Activated CD4-positive, alpha-beta memory T cell treated with anti-CD3 and anti-CD28 coated beads, Interleukin-2, amount 10 ng/mL, durations not matched to agents 7 days and 5 days (primary cell): Measurements from ENCODE around the gene ZNF700. TPM values are rescaled to one million over a fixed set of nuclear protein-coding genes. Genes with fewer than 3 reads are reported as not detected.
"Not testable (repeated sequence)": the region's sequence is repeated elsewhere in the genome, so short reads cannot be mapped to it uniquely, and the experiment has no call there.

ENCODE experiments used
- CTCF ChIA-PET: fragments of 350-600 bp; sonication (Branson Sonifier 250); formaldehyde crosslinking; loops from one replicate; lab custom pipeline; 2021; ENCODE audit warnings: antibody characterized with exemption, inconsistent platforms; lab: Charles Lee
- POLR2A ChIA-PET: fragments of 350-600 bp; sonication (Branson Sonifier 250); formaldehyde crosslinking; loops from one replicate; lab custom pipeline; 2021; ENCODE audit warnings: antibody characterized with exemption; lab: Charles Lee
- DNase-seq: peaks from one replicate; pipeline ENCODE4 v3.0.0-alpha.2; 2020
- H3K27ac Mint-ChIP-seq: one replicate; pipeline ENCODE4 v1.8.0; 2021; ENCODE audit warnings: mild to moderate bottlenecking, mixed read lengths
- H3K27me3 Mint-ChIP-seq: one replicate; pipeline ENCODE4 v1.8.0; 2021; ENCODE audit warnings: mixed read lengths
- H3K36me3 Mint-ChIP-seq: one replicate; pipeline ENCODE4 v1.8.0; 2021; ENCODE audit warnings: low read depth, mixed read lengths
- H3K4me1 Mint-ChIP-seq: one replicate; pipeline ENCODE4 v1.8.0; 2021; ENCODE audit warnings: mixed read lengths
- H3K4me3 Mint-ChIP-seq: one replicate; pipeline ENCODE4 v1.8.0; 2021; ENCODE audit warnings: mild to moderate bottlenecking, mixed read lengths
- H3K9me3 Mint-ChIP-seq: one replicate; pipeline ENCODE4 v1.8.0; 2021; ENCODE audit warnings: mixed read lengths
- total RNA-seq, 2 experiments: library from RNA; stranded (reverse); gene quantifications; one replicate each; pipeline ENCODE4 v1.2.3, GENCODE V29; 2021

ZNF700 gene
- total RNA-seq: 10 to 100 TPM; 19.1 to 20.4 TPM

GRCh38 chr19:11924886-11925650 lies at the start of gene ZNF700:
ZNF700 (plus strand) TSS chr19:11925107; CDS start chr19:11925211, 104 bp downstream.
- POLR2A ChIA-PET: interaction anchor here (0.9 to 6.3 kb wide), 13 partner anchors 8 to 772 kb away, joined by 3 to 79 read pairs (median 6); partner anchors contain the start of genes FBXW9, ZNF136, ZNF20 and ZNF44
- Mint-ChIP-seq H3K9me3 (peaks cover 18% of the 10 kb centered on the region), H3K4me1 (peaks cover 37% of the 10 kb centered on the region), H3K27me3 (no peaks in the 10 kb centered on the region), H3K4me3 (peak within 1 kb of the TSS; percentile 95), H3K27ac (peak within 1 kb of the TSS; percentile 98), H3K36me3 (peaks cover 44% of the 10 kb centered on the region)
- peak; percentile 95 for DNase-seq
- CTCF ChIA-PET: interaction anchor here (0.7 to 5.0 kb wide), 17 partner anchors 27 to 476 kb away, joined by 3 to 84 read pairs (median 5); partner anchors contain the start of genes ZNF20, ZNF439, ZNF440 and ZNF491

GRCh38 chr19:11879687-11880266 lies 45.1 kb upstream of the ZNF700 start:
- H3K36me3 Mint-ChIP-seq, H3K27me3 Mint-ChIP-seq, H3K4me1 Mint-ChIP-seq, H3K4me3 Mint-ChIP-seq, H3K27ac Mint-ChIP-seq: not testable (repeated sequence)
- POLR2A ChIA-PET: interaction anchor here (0.9 kb wide), 1 partner anchor 31 kb away, joined by 3 read pairs; the partner anchor contains the start of gene ZNF439
- H3K9me3 Mint-ChIP-seq: peaks cover 12% of the 10 kb centered on the region
- DNase-seq: peak; percentile 54
- CTCF ChIA-PET: interaction anchor here (0.7 to 3.0 kb wide), 4 partner anchors 43 to 187 kb away, joined by 3 to 10 read pairs (median 5); partner anchors contain the start of gene ZNF491

GRCh38 chr19:11880598-11880997 lies 44.3 kb upstream of the ZNF700 start:
- Mint-ChIP-seq H3K36me3 (no peaks in the 10 kb centered on the region), H3K27me3 (no peaks in the 10 kb centered on the region), H3K4me3 (no peak overlapping the region), H3K4me1 (peaks cover 2% of the 10 kb centered on the region), H3K27ac (no peak overlapping the region), H3K9me3 (peaks cover 11% of the 10 kb centered on the region)
- DNase-seq: no peak
- CTCF ChIA-PET: interaction anchor here (0.6 to 3.0 kb wide), 6 partner anchors 44 to 260 kb away, joined by 3 to 10 read pairs (median 4); partner anchors contain the start of genes ZNF20, ZNF491 and ZNF700
- POLR2A ChIA-PET: no interaction called here

GRCh38 chr19:11881151-11881800 lies 43.6 kb upstream of the ZNF700 start:
- Mint-ChIP-seq H3K36me3 (no peaks in the 10 kb centered on the region), H3K9me3 (peaks cover 12% of the 10 kb centered on the region), H3K27ac (no peak overlapping the region), H3K4me3 (no peak overlapping the region), H3K4me1 (peaks cover 2% of the 10 kb centered on the region), H3K27me3 (no peaks in the 10 kb centered on the region)
- POLR2A ChIA-PET: no interaction called here
- DNase-seq: peak; percentile 68
- CTCF ChIA-PET: interaction anchor here (1.0 to 3.0 kb wide), 4 partner anchors 43 to 259 kb away, joined by 3 to 10 read pairs (median 6); partner anchors contain the start of genes ZNF20, ZNF491 and ZNF700

GRCh38 chr19:11882606-11883005 lies 42.3 kb upstream of the ZNF700 start:
- no peaks in the 10 kb centered on the region for H3K36me3 Mint-ChIP-seq
- H3K4me1 Mint-ChIP-seq: peaks cover 5% of the 10 kb centered on the region
- no peak overlapping the region for H3K4me3 Mint-ChIP-seq
- H3K27ac Mint-ChIP-seq: no peak overlapping the region
- DNase-seq: no peak
- ChIA-PET POLR2A (no interaction called here), CTCF (interaction anchor here (1.2 to 3.1 kb wide), 4 partner anchors 42 to 258 kb away, joined by 6 to 13 read pairs (median 6); partner anchors contain the start of genes ZNF20, ZNF491 and ZNF700)
- peaks cover 11% of the 10 kb centered on the region for H3K9me3 Mint-ChIP-seq
- H3K27me3 Mint-ChIP-seq: no peaks in the 10 kb centered on the region

GRCh38 chr19:11887234-11887610 lies 37.7 kb upstream of the ZNF700 start:
- Mint-ChIP-seq H3K4me3 (peak overlapping the region; percentile 83), H3K27me3 (no peaks in the 10 kb centered on the region), H3K27ac (no peak overlapping the region), H3K36me3 (peaks cover 10% of the 10 kb centered on the region), H3K4me1 (peaks cover 21% of the 10 kb centered on the region), H3K9me3 (peaks cover 8% of the 10 kb centered on the region)
- POLR2A ChIA-PET: interaction anchor here (2.5 kb wide), 1 partner anchor 37 kb away, joined by 11 read pairs; the partner anchor contains the start of gene ZNF700
- CTCF ChIA-PET: no interaction called here
- DNase-seq: no peak

GRCh38 chr19:11887611-11888531 lies 37.0 kb upstream of the ZNF700 start, which contains the start of gene ZNF69:
ZNF69 (plus strand) TSS chr19:11887782; CDS start chr19:11887924, 142 bp downstream.
- H3K27me3 Mint-ChIP-seq: no peaks in the 10 kb centered on the region
- DNase-seq: peak; percentile 53
- CTCF ChIA-PET: interaction anchor here (1.0 kb wide), 1 partner anchor 36 kb away, joined by 3 read pairs; no protein-coding TSS in a partner anchor
- peak within 1 kb of the TSS; percentile 83 for H3K4me3 Mint-ChIP-seq
- peaks cover 21% of the 10 kb centered on the region for H3K4me1 Mint-ChIP-seq
- POLR2A ChIA-PET: interaction anchor here (2.5 kb wide), 1 partner anchor 36 kb away, joined by 11 read pairs; the partner anchor contains the start of gene ZNF700
- peaks cover 8% of the 10 kb centered on the region for H3K9me3 Mint-ChIP-seq
- peaks cover 10% of the 10 kb centered on the region for H3K36me3 Mint-ChIP-seq
- H3K27ac Mint-ChIP-seq: peak within 1 kb of the TSS; percentile 73

- peaks cover 21% of the 10 kb centered on the region for H3K4me1 Mint-ChIP-seq
- peaks cover 20% of the 10 kb centered on the region for H3K9me3 Mint-ChIP-seq
- CTCF ChIA-PET, H3K4me3 Mint-ChIP-seq, POLR2A ChIA-PET, H3K27ac Mint-ChIP-seq, H3K27me3 Mint-ChIP-seq, DNase-seq: not testable (repeated sequence)
- H3K36me3 Mint-ChIP-seq: peaks cover 15% of the 10 kb centered on the region
These were observed 35.0 kb upstream of the ZNF700 start for GRCh38 chr19:11889901-11890300.

- H3K4me1 Mint-ChIP-seq: peaks cover 21% of the 10 kb centered on the region
- DNase-seq: no peak
- ChIA-PET CTCF (no interaction called here), POLR2A (no interaction called here)
- H3K9me3 Mint-ChIP-seq: peaks cover 25% of the 10 kb centered on the region
- no peak overlapping the region for H3K27ac Mint-ChIP-seq
- H3K36me3 Mint-ChIP-seq: peaks cover 15% of the 10 kb centered on the region
- H3K4me3 Mint-ChIP-seq: no peak overlapping the region
- no peaks in the 10 kb centered on the region for H3K27me3 Mint-ChIP-seq
These were observed 34.3 kb upstream of the ZNF700 start for GRCh38 chr19:11890634-11891033.

- H3K4me1 Mint-ChIP-seq: no peaks in the 10 kb centered on the region
- peaks cover 7% of the 10 kb centered on the region for H3K36me3 Mint-ChIP-seq
- ChIA-PET CTCF (no interaction called here), POLR2A (no interaction called here)
- DNase-seq: no peak
- no peak overlapping the region for H3K27ac Mint-ChIP-seq
- H3K4me3 Mint-ChIP-seq: no peak overlapping the region
- peaks cover 29% of the 10 kb centered on the region for H3K9me3 Mint-ChIP-seq
- no peaks in the 10 kb centered on the region for H3K27me3 Mint-ChIP-seq
These were observed 30.1 kb upstream of the ZNF700 start for GRCh38 chr19:11894851-11895250.

GRCh38 chr19:11902228-11902627 lies 22.7 kb upstream of the ZNF700 start:
- Mint-ChIP-seq H3K4me3 (no peak overlapping the region), H3K36me3 (peaks cover 37% of the 10 kb centered on the region), H3K27ac (no peak overlapping the region), H3K9me3 (peaks cover 56% of the 10 kb centered on the region), H3K4me1 (no peaks in the 10 kb centered on the region), H3K27me3 (no peaks in the 10 kb centered on the region)
- DNase-seq: no peak
- ChIA-PET CTCF (no interaction called here), POLR2A (no interaction called here)

GRCh38 chr19:11905928-11906327 lies 19.0 kb upstream of the ZNF700 start:
- Mint-ChIP-seq H3K36me3 (peaks cover 59% of the 10 kb centered on the region), H3K27ac (no peak overlapping the region), H3K27me3 (no peaks in the 10 kb centered on the region), H3K9me3 (peaks cover 70% of the 10 kb centered on the region), H3K4me1 (no peaks in the 10 kb centered on the region), H3K4me3 (no peak overlapping the region)
- POLR2A ChIA-PET: no interaction called here
- no peak for DNase-seq
- CTCF ChIA-PET: no interaction called here
